Breast epithelium (tissue), 4 donors: ENCODE results near the gene TBC1D1. TPM values are rescaled to one million over a fixed set of nuclear protein-coding genes. Genes with fewer than 3 reads are reported as not detected.
A peak's percentile ranks its signal among the peaks of the same experiment; 100 is the strongest.
"Not testable (repeated sequence)": the region's sequence is repeated elsewhere in the genome, so short reads cannot be mapped to it uniquely, and the experiment has no call there.

Experiments
- DNase-seq, 2 donors: peaks; one replicate each; pipeline ENCODE4 v3.0.0-alpha.2; 2019; ENCODE audit warnings: low spot score in 2 of 2
- H3K27ac ChIP-seq, 2 donors: fragments of 200-600 bp; sonication (generic) in 1 of 2; one replicate each; pipeline ENCODE4 v1.5.1; 2016 to 2019; ENCODE audit warnings: mild to moderate bottlenecking in 1 of 2
- H3K27me3 ChIP-seq, 2 donors: fragments of 200-600 bp; sonication (generic) in 1 of 2; one replicate each; pipeline versions ENCODE4 v1.5.1 to v1.6.0; 2017 to 2019; ENCODE audit warnings: control low read depth in 1 of 2, mild to moderate bottlenecking in 1 of 2
- H3K36me3 ChIP-seq: fragments of 200-600 bp; one replicate; pipeline ENCODE4 v1.5.1; 2019
- H3K4me1 ChIP-seq, 2 donors: fragments of 200-600 bp; sonication (generic); one replicate each; pipeline ENCODE4 v1.5.1; 2016 to 2019; ENCODE audit warnings: control low read depth in 1 of 2
- H3K4me3 ChIP-seq, 3 donors: fragments of 200-600 bp; sonication (generic); 1 replicate in 2 of 3; 2 replicates in 1 of 3; pipeline ENCODE4 v1.5.1; 2016 to 2019; ENCODE audit warnings: mild to moderate bottlenecking in 3 of 3, moderate library complexity in 2 of 3
- H3K9me3 ChIP-seq, 2 donors: fragments of 200-600 bp; sonication (generic) in 1 of 2; one replicate each; pipeline ENCODE4 v1.5.1; 2016 to 2019; ENCODE audit warnings: control low read depth in 1 of 2
- POLR2A ChIP-seq: fragments of 450-650 bp; IDR thresholded peaks from one replicate; pipeline ENCODE4 v1.6.1; 2016; ENCODE audit warnings: antibody characterized with exemption, mild to moderate bottlenecking, moderate library complexity
- POLR2AphosphoS5 ChIP-seq, 3 donors: sonication (generic); formaldehyde crosslinking; IDR thresholded peaks; one replicate each; pipeline ENCODE4 v1.6.1; 2017; ENCODE audit warnings: antibody characterized with exemption in 3 of 3
- intact Hi-C: fragments of 100-400 bp; cut with DNase I; formaldehyde crosslinking; loops from one replicate; pipeline ENCODE4 v1.15.1; 2023; ENCODE audit warnings: low total_unique reads
- total RNA-seq, 3 donors: library from RNA; depleted of rRNA; stranded (reverse); fragments of >200 nt; gene quantifications; one replicate each; pipeline ENCODE4 v1.1.0, GENCODE V29; 2016
- TF ChIP-seq, protein P1 (sequence below), 3 donors: fragments of 450-650 bp; IDR thresholded peaks; one replicate each; pipeline ENCODE4 v1.5.1; 2016 to 2017; ENCODE audit warnings: antibody characterized with exemption in 3 of 3, mild to moderate bottlenecking in 3 of 3, moderate library complexity in 3 of 3

TBC1D1 gene
- total RNA-seq, 3 donors from 2014 or later: 55.2 to 80.9 (median 63.9) TPM

DNA sequence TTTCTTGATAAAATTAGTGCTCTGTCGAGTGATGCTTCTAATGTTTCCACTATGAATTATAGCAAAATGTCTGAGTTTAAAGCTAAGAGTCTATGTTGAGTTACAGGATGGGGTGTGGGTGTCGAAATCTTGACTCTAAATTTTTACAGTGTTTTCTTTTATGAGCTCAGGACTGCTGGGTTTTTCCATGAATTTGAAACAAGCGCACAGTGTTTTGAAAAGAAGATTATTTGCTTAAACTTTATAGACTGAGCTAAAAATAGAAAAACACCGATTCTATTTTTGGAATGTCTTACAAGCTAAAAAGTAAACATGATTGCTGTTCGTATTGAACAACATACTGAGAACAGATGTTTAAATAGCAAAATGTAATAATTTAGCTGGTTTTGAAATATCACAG lies 76.9 kb downstream of the TBC1D1 start:
- Histone ChIP-seq H3K27ac (no peak overlapping the region), H3K4me1 (no peaks in the 10 kb centered on the region), H3K36me3 (no peaks in the 10 kb centered on the region), H3K27me3 (no peaks in the 10 kb centered on the region), H3K4me3 (no peak overlapping the region), H3K9me3 (no peaks in the 10 kb centered on the region)
- intact Hi-C loops: no loop called here
- no peak for DNase-seq
- TF ChIP-seq POLR2A: no peak
- TF ChIP-seq POLR2AphosphoS5 (IDR thresholded peaks at IDR 0.05): no peak
- TF ChIP-seq, protein P1, sequence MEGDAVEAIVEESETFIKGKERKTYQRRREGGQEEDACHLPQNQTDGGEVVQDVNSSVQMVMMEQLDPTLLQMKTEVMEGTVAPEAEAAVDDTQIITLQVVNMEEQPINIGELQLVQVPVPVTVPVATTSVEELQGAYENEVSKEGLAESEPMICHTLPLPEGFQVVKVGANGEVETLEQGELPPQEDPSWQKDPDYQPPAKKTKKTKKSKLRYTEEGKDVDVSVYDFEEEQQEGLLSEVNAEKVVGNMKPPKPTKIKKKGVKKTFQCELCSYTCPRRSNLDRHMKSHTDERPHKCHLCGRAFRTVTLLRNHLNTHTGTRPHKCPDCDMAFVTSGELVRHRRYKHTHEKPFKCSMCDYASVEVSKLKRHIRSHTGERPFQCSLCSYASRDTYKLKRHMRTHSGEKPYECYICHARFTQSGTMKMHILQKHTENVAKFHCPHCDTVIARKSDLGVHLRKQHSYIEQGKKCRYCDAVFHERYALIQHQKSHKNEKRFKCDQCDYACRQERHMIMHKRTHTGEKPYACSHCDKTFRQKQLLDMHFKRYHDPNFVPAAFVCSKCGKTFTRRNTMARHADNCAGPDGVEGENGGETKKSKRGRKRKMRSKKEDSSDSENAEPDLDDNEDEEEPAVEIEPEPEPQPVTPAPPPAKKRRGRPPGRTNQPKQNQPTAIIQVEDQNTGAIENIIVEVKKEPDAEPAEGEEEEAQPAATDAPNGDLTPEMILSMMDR (IDR thresholded peaks at IDR 0.05): no peak

DNA sequence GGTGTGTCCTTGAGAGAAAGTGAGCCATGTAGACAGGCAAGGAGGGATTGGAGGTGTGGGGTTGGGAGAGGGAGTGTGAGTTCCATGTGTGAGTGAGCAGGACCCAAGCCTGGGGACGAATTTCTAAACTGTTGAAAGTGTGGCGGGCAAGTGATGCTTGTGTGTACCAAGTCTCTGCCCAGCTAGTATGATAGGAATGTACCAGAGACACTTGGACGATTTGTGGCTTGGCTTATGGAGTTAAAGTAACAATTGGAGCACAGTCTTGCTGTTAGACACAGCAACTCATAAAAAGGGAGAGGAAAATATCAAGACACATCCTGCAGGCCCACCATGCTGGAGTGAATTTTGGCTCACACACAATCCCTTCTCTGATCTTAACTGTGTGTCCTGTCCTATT lies 77.9 kb downstream of the TBC1D1 start:
- Histone ChIP-seq H3K4me1 (no peaks in the 10 kb centered on the region), H3K9me3 (no peaks in the 10 kb centered on the region), H3K36me3 (no peaks in the 10 kb centered on the region), H3K4me3 (no peak overlapping the region), H3K27ac (no peak overlapping the region), H3K27me3 (no peaks in the 10 kb centered on the region)
- intact Hi-C loops: no loop called here
- TF ChIP-seq POLR2AphosphoS5 (IDR thresholded peaks at IDR 0.05) (no peak), POLR2A (no peak)
- TF ChIP-seq, protein P1 (IDR thresholded peaks at IDR 0.05): no peak
- no peak for DNase-seq

DNA sequence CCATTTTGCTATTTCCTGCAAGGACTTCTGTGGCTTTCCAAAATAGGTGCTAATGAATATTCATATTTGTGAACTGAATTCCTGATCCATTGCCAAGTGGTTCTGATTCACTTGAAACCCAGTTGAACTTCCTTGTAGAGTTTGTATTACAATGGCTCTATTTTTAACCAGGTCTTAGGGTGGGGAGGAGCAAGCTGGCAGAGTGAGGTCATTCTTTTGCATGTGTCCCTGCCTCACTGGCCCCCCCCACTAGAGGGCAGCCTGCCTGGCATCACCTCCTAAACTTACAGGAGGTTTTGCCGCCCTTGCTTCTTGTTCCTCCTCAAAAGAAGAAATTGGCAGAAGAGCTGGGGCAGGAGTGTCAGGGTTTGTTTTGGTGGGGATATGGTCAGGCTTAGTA lies 79.8 kb downstream of the TBC1D1 start:
- no peaks in the 10 kb centered on the region for H3K9me3 ChIP-seq
- H3K36me3 ChIP-seq: no peaks in the 10 kb centered on the region
- peak overlapping the region; percentile 62 to 76 for H3K27ac ChIP-seq
- no peak overlapping the region for H3K4me3 ChIP-seq
- intact Hi-C loops: no loop called here
- H3K4me1 ChIP-seq: no peaks in the 10 kb centered on the region
- H3K27me3 ChIP-seq: no peaks in the 10 kb centered on the region
- no peak for TF ChIP-seq POLR2AphosphoS5 (IDR thresholded peaks at IDR 0.05)
- TF ChIP-seq, protein P1 (IDR thresholded peaks at IDR 0.05): peak; percentile 34 to 62 (median 35)
- DNase-seq: peak; percentile 59 to 84

DNA sequence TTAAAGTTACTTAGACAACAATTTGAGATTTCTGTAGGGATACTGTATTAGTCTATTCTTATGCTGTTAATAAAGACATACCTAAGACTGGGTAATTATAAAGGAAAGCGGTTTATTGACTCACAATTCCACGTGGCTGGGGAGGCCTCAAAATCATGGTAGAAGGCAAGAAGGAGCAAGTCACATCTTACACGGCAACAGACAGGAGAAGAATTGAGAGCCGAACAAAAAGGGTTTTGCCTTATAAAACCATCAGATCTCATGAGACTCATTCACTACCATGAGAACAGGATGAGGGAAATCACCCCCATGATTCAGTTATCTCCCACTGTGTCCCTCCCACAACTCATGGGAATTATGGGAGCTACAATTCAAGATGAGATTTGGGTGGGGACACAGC lies 80.3 kb downstream of the TBC1D1 start:
- peak overlapping the region in 1 of 2 donors; percentile 71 for H3K27ac ChIP-seq

DNA sequence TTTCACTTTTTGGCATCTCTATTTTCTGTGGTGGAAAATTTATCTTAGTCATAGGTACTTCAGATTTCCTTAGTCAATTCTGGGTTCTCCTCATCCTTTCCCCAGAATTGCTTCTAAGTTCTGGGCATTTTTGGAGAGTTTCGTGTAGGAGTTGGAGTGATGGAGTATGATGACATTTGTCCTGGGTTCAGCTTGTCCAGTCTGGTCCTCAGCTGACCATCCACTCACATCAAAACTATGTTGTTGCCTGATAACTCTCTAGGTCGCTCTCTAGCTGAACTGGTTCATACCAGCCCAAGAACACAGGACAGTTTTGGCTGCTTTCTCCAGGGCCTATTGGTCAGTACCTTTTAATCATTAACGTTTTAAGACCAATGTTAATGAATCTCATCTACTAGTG lies 82.6 kb downstream of the TBC1D1 start:
- Histone ChIP-seq H3K27me3 (no peaks in the 10 kb centered on the region), H3K4me3 (no peak overlapping the region), H3K27ac (no peak overlapping the region), H3K9me3 (no peaks in the 10 kb centered on the region), H3K36me3 (no peaks in the 10 kb centered on the region), H3K4me1 (no peaks in the 10 kb centered on the region)
- DNase-seq: no peak
- TF ChIP-seq, protein P1 (IDR thresholded peaks at IDR 0.05): no peak
- TF ChIP-seq POLR2AphosphoS5 (IDR thresholded peaks at IDR 0.05) (no peak), POLR2A (no peak)
- intact Hi-C loops: no loop called here

More for the DNA sequence above, 80.3 kb downstream of the TBC1D1 start:
- no peak overlapping the region for H3K4me3 ChIP-seq
- H3K27me3 ChIP-seq: no peaks in the 10 kb centered on the region
- no peaks in the 10 kb centered on the region for H3K4me1 ChIP-seq
- no peaks in the 10 kb centered on the region for H3K36me3 ChIP-seq
- H3K9me3 ChIP-seq: no peaks in the 10 kb centered on the region
- TF ChIP-seq, protein P1 (IDR thresholded peaks at IDR 0.05): no peak
- TF ChIP-seq POLR2AphosphoS5 (IDR thresholded peaks at IDR 0.05): no peak
- TF ChIP-seq POLR2A: no peak
- no peak for DNase-seq
- intact Hi-C loops: no loop called here

DNA sequence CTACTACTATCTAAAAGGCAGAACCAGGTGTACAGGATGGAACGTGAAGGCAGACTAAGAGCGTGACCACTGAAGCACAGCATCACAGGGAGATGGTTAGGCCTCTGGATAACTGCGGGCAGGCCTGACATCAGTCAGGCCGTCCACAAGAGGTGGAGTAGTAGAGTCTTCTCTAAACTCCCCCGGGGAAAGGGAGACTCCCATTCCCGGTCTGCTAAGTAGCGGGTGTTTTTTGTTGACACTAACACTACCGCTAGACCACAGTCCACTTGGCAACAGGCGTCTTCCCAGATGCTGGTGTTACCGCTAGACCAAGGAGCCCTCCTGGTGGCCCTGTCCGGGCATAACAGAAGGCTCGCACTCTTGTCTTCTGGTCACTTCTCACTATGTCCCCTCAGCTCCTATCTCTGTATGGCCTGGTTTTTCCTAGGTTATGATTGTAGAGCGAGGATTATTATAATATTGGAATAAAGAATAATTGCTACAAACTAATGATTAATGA lies 84.5 kb downstream of the TBC1D1 start:
- intact Hi-C loops: loop anchor here (5.0 kb wide), 1 partner anchor 98 kb away; no protein-coding TSS in a partner anchor
- not testable (repeated sequence) for H3K27ac ChIP-seq, H3K4me3 ChIP-seq, H3K27me3 ChIP-seq, H3K4me1 ChIP-seq, DNase-seq, H3K9me3 ChIP-seq, H3K36me3 ChIP-seq
